Medulla oblongata (tissue), 1 donor: ENCODE results near the gene AP1B1.
"Not testable (repeated sequence)": the region's sequence is repeated elsewhere in the genome, so short reads cannot be mapped to it uniquely, and the experiment has no call there.

Experiments used
- DNase-seq: peaks from one replicate; pipeline ENCODE4 v3.0.0-alpha.2; 2015; ENCODE audit errors: extremely low spot score

Gene AP1B1

DNA sequence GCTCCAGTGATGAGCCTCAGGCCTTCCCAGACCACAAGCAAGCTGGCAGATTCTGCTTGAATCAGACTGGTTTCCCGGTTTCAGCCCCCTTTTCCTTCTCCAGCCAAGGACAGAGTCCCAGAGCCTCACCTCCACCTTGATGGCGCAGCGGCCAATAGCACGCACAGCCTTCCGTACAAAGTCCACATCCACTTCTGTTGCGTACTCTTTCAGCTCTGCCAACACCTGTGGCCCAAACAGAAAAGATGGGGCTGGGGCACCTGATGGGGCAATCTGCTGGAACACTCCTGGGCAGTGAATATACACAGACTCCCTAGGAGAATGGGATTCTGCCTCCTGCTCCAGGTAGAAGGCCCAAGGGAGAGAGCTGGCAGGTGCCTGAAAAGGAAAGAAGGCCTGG is 37.3 kb downstream of the AP1B1 start:
- no peak for DNase-seq

- no peak for DNase-seq
These were observed 39.4 kb downstream of the AP1B1 start for GRCh38 chr22:29348956-29349355.

GRCh38 chr22:29348041-29348440 is 40.3 kb downstream of the AP1B1 start:
- DNase-seq = no peak

- DNase-seq = peak; percentile 92
These were observed 41.7 kb downstream of the AP1B1 start for GRCh38 chr22:29346659-29347058.

GRCh38 chr22:29345932-29346331 is 42.4 kb downstream of the AP1B1 start:
- DNase-seq = peak; percentile 62

DNA sequence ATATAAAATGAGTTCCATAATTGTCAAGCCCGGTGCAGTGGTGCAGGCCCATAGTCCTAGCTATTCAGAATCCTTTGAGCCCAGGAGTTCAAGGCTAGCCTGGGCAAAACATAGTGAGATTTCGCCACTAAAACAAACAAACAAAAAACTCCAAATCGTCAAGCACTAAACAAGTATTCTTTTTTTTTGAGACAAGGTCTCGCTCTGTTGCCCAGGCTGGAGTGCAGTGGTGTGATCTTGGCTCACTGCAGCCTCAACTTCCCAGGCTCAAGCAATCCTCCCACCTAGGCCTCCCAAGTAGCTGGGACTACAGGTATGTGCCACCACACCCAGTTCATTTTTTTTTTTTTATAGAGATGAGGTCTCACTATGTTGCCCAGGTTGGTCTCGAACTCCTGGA is 43.5 kb downstream of the AP1B1 start:
- not testable (repeated sequence) for DNase-seq

GRCh38 chr22:29344137-29344536 is 44.2 kb downstream of the AP1B1 start:
- DNase-seq = peak; percentile 73

DNA sequence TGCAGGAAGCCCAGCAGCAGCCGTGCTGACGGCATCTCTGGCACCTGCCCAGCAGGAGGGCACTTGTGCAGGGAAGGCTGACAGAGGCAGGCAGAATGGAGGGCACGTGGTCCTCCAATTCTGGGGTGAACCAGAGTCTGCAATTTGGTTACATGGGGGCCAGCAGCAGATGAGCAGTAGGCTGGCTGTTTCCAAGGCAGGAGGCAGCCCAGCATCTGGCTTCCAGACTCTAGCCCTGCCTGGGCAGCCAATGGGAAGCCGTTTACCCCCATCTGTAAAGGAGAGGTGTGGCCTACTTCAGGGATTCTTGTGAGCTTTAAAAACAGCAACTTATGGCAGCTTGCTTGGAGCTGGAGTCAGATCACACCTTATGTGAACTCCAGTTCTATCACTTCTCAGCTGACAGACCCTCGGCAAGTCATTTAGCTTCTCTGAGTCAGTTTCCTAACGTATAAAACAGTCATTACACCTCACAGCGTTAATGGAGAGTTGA is 45.0 kb downstream of the AP1B1 start:
- DNase-seq = no peak

DNA sequence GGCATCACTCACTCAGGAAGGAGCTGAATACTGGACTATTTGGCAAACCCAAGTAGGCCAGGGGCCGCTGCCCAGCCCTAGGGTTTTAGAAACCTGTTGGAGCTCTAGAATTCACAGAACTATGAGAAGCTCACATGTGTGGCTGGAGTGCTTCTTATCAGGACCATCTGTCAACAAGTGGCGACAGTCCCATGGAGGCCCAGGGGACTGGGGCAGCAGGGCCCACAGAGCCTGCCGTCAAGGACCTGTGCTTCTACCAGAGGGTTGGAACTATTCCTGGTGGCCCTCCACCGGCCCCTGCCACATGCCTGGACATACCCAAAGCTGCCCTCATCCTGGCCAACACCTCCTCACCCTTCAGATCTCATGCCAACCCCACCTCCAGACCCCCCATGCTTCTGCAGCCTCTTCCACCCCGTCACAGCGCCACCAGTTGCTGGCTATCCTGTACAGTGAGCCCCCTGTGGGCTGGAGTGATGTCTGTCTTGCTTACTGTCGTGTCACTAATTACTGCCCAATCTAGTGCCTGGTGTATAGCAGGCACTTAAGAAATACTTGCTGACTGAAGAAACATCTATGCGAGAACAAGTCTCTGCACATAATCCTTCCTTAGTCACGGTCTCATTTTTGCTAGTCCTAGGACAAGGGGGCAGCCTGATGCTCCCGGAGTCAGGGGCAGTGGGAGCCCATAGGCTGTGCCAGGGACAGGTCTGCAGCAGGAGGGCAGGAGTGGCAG is 45.6 kb downstream of the AP1B1 start:
- no peak for DNase-seq

- no peak for DNase-seq
These were observed 46.2 kb downstream of the AP1B1 start for GRCh38 chr22:29342177-29342576.

DNA sequence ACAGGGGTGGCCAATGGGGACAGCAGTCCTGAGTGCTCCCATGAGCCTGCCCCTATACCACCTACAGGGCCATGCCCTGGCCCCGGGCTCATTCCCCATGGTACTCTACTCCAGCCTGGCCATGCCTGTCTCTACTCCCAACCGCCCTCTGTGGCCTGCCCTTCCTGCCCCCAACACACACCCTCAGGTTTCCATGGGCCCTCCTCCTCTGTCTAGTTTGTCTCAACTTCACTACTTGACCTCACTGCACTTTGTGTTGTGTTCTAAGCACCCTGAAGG is 46.6 kb downstream of the AP1B1 start:
- DNase-seq = no peak

- no peak for DNase-seq
These were observed 47.1 kb downstream of the AP1B1 start for GRCh38 chr22:29341056-29341848.

DNA sequence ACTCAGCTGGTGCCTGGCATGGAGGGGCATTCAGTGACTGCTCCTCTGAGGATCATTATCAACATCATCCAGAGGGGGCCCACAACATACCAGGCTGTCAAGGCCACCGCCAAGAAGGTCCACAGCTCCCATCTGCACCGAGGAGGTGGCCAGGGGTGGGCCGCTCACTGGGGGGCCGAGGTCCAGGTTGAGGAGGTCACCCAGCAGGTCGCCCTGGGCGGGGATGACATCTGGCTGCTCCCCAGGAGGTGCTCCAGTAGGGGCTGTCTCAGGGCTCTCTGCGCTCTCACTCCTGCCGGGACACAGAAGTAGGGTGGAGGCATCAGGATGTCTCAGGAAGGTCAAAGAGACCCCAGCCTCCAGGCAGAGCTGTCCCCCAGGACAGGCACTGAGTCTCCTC is 47.8 kb downstream of the AP1B1 start:
- DNase-seq = no peak

DNA sequence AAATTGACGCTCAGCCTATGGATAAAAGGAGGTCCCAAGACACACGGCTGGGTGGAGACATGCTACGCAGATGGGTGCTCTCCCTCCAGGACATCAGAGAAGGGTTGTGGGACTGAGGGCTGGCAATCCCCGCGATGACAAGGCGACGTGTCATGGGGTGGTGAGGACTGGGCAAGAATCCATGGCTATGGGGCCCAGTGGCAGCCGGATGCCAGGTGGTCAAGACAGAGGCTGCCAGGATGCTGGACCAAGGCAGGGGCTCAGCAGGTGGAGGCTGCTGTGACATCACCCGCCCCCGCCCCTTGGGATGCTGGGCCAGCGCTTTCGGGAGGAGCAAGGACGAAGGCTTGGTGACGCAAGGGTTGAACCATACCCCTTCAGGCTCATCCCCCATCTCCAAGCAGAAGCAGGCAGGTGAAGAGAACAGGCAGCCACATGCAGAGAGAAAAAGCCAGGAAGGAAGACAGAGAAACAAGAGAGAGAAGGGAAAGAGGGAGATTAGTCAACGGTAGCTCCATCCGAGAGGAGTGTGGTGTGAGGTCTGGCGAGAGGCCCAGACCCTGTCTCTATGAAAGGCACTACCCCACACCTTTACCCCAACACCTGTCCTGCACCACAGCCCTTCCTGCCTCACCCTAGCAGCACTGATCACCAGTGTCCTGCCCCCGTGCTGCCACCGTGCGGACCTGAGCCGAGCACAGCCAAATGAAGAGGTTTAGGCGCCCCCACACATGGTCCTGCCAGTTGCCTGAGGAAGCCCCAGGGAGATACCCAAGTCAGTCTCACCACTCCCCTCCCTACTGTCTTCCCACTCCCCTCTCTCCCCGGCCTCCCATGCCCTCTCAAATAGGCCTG is 48.8 kb downstream of the AP1B1 start:
- DNase-seq = no peak

DNA sequence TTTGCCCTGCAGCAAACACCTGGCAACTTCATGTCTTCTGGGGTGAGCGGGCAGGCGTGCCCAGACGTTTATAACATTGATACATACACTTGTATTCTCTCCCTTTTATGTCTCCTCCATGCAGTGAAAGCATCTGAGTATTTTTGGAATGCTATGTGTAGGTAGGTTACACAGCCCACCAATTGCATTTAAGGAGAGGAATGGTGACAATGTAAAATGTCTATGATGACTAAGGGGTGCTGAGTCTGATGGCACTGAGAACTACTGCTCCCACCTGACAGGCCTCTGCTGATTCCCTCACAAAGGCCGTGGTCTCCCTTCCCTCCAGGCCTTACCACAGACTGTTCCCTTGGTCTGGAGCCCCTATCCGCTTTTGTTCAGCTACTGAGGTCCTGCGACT is 50.0 kb downstream of the AP1B1 start:
- no peak for DNase-seq

- no peak for DNase-seq
These were observed 50.6 kb downstream of the AP1B1 start for GRCh38 chr22:29337631-29338284.

DNA sequence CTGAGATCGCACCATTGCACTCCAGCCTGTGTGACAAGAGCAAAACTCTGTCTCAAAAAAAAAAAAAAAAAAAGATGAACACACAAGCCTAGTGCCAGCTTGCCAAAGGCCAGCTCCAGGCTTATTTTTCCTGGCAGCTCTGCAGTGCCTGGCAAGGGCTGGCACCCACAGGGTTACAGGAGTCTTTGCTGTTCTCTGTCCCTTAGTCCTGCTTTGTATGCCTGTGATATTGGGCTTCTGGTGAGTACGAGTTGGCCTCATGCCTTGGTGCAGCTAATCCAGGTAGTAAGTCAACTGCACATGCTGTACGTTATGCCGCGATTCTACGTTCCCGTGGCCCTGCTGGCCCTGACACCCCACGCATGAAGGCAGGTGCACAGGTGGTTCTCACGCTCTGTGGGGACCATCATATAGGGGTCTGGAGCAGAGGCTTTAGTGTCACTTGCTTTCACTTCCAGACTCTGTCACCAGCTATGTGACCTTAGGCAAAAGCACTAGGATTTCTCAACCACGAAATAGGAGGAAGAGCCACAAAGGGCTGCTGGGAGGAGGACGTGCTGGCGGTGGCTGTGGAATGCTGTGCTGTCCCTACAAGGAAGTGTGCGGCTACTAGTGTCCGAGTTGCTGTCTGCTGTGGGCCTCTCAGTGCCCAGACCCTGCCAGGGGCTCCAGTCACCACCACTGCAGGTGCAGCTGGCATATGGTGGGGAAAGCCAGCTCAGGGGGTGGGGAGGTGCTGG is 51.4 kb downstream of the AP1B1 start:
- no peak for DNase-seq

DNA sequence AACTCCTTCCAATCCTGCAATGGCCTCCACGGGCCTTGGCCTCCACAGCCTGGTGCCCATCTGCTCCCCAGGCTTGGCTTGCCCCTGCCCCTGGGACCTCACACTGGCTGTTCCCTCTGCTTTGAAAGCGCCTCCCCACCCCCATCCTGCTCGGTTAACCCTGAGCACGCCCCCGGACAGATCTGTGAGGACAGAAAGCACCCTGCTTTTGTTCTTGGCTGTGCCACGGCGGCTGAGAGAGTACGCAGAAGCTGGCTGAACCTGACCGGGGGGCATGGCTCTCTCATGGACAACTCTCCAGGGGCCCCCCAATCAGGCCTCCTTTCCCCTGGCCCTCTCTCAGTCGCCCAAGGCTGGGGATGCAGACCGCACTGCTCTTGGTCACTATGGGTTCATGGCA is 52.7 kb downstream of the AP1B1 start:
- DNase-seq = no peak

DNA sequence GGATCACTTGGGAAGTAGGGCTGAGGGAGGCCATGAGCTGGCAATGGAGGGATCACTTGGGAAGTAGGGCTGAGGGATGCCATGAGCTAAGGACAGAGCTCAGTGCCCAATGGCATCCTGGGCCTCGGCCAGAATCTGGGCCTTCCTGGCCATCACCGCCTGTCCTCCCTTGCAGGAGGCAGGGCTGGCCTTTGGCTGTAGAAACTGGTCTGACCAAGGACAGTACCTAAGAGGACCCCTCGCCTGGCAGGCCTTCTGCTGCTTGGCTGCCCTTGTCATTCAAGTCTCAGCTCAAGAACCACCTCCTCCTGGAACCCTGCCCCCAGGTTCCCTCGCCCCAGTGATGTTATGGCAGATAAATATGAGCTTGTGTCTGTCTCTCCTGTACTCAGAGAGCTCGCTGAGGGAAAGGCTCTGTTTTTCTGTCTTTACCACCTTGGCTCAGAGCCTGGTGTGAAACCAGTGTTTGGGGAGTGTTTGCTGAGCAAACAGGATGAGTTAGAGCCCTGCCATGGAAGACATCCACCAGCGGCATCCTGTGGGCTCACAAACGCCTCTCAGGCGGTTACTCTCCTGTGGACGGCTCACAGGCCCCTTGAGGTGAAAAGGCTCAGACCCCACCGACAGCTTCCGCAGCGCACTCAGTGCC is 53.5 kb downstream of the AP1B1 start:
- no peak for DNase-seq

- no peak for DNase-seq
These were observed 54.2 kb downstream of the AP1B1 start for GRCh38 chr22:29334148-29334547.
